Peyer's patch (tissue), 4 donors: ENCODE data around the gene RMND5B.

Source experiments
- POLR2A ChIP-seq, 2 donors: fragments of 450-650 bp; IDR thresholded peaks; one replicate each; pipeline ENCODE4 v1.5.1; 2017; ENCODE audit warnings: antibody characterized with exemption in 2 of 2, mild to moderate bottlenecking in 2 of 2, moderate library complexity in 2 of 2
- TF ChIP-seq, protein P1 (sequence below), 6 experiments: fragments of 450-650 bp in 4 of 6; fragments of 200-600 bp in 2 of 6; sonication (generic) in 1 of 6; IDR thresholded peaks; one replicate each; pipeline ENCODE4 v1.5.1; 2017 to 2019; ENCODE audit warnings: antibody characterized with exemption in 6 of 6, mild to moderate bottlenecking in 3 of 6, moderate library complexity in 1 of 6

- TF ChIP-seq, protein P1, sequence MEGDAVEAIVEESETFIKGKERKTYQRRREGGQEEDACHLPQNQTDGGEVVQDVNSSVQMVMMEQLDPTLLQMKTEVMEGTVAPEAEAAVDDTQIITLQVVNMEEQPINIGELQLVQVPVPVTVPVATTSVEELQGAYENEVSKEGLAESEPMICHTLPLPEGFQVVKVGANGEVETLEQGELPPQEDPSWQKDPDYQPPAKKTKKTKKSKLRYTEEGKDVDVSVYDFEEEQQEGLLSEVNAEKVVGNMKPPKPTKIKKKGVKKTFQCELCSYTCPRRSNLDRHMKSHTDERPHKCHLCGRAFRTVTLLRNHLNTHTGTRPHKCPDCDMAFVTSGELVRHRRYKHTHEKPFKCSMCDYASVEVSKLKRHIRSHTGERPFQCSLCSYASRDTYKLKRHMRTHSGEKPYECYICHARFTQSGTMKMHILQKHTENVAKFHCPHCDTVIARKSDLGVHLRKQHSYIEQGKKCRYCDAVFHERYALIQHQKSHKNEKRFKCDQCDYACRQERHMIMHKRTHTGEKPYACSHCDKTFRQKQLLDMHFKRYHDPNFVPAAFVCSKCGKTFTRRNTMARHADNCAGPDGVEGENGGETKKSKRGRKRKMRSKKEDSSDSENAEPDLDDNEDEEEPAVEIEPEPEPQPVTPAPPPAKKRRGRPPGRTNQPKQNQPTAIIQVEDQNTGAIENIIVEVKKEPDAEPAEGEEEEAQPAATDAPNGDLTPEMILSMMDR (IDR thresholded peaks at IDR 0.05): no peak
- no peak for TF ChIP-seq POLR2A (IDR thresholded peaks at IDR 0.05)
Measured at GRCh38 chr5:178160176-178160575, 29.4 kb downstream of the RMND5B start.
